ENCODE measurements around the gene HOXA9. TPM values are rescaled to one million over a fixed set of nuclear protein-coding genes. Genes with fewer than 3 reads are reported as not detected.

Gene HOXA9
- total and polyA plus RNA-seq, 10 donors: 0.46 to 3.0 (median 0.98) TPM

DNA sequence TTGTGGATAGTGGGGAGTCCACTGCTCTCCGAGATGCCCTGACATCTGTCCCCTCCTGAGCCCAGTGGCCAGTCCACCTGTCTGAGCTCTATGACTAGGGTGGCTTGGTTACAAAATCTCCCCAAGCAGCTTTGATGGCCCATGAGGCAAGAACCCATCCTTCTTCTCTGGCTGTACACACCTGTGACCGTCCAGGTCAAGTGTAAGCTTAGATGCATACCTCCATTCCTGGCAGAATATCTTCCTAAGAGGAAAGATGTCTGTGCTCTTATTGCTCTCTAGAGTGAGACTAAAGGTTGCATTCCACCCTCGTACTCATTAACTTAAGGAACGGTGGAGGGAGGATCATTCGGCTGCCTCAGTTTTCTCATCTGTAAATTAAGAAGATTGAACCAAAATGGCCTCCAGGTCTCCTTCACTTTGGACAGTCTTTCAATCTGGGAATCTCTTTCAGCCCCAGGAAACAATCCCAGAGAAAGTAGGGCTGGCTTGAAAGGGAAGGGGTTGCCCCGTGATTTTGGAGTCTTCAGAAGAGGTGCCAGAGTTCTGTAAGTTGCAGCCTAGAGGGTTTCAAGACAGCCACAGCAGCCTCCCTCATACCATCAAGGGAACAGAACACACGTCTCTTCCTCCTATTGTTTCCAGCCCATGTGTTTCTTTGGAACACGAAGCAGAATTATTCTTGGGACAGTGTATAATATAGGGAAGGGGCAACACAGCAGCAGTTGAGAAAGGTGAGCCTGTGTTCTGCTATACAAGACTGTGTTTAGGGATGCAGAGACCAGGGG, 40.2 kb downstream of the HOXA9 start:
- peaks cover 0 to 10% (median 0%) of the 10 kb centered on the region in 7 donors for H3K27me3 ChIP-seq (replicated peaks in 1 of 7)
- WGBS, 5 donors: 79 to 88% (median 86%) methylated on average over 8 of the region's 8 CpGs
- DNase-seq: no peak
- H3K9me3 ChIP-seq: no peaks in the 10 kb centered on the region
- TF ChIP-seq, protein P1, sequence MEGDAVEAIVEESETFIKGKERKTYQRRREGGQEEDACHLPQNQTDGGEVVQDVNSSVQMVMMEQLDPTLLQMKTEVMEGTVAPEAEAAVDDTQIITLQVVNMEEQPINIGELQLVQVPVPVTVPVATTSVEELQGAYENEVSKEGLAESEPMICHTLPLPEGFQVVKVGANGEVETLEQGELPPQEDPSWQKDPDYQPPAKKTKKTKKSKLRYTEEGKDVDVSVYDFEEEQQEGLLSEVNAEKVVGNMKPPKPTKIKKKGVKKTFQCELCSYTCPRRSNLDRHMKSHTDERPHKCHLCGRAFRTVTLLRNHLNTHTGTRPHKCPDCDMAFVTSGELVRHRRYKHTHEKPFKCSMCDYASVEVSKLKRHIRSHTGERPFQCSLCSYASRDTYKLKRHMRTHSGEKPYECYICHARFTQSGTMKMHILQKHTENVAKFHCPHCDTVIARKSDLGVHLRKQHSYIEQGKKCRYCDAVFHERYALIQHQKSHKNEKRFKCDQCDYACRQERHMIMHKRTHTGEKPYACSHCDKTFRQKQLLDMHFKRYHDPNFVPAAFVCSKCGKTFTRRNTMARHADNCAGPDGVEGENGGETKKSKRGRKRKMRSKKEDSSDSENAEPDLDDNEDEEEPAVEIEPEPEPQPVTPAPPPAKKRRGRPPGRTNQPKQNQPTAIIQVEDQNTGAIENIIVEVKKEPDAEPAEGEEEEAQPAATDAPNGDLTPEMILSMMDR (IDR thresholded peaks at IDR 0.05 in 8 of 11, conservative IDR thresholded peaks at IDR 0.05 in 3 of 11): no peak
- no peak overlapping the region for H3K4me3 ChIP-seq
- peaks cover 0 to 26% (median 0%) of the 10 kb centered on the region in 6 donors for H3K4me1 ChIP-seq
- H3K36me3 ChIP-seq: no peaks in the 10 kb centered on the region
- intact Hi-C loops (cut with DNase I; ENCODE audit: low total_unique reads): no loop called here
- no peak overlapping the region for H3K27ac ChIP-seq

DNA sequence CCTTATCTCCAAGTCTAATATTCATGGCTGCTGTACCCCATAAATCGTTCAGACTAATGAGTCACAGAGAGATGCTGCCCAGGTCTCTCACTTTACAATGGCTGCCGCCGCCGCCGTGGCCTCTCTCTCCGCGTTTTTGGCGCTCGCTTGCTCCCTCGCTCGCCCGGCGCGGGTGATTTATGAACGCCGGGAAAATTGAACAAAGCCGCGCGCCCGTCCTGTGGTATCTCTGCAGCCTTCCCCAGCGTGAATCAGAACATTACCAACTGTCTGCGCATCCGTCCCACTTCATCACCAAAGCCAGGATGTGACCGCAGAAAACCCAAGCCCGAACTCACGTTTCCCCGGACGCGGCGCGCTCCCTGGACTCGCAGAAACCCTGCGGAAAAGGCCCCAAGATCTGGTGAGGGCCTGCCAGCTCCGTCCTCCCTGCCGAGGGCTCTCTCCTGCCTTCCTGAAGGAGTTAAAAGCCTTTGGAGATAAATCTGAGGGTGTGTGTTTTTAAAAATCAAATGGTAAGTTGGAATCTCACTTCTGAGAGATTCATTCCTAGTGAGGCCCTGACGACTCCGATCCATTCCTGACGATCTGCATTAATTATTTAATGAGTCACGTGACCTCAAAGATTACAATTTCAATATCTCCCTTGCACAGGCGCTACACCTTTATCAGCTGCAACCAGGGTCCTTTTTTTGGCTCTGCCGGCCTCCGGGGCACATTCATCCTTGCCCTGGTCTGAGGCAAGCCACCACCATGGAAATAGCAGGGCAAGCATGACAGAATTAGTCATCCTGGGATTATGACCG, 41.0 kb downstream of the HOXA9 start:
- intact Hi-C loops (cut with DNase I; ENCODE audit: low total_unique reads): no loop called here
- H3K27ac ChIP-seq: no peak overlapping the region
- no peaks in the 10 kb centered on the region for H3K36me3 ChIP-seq
- WGBS, 5 donors: 90 to 96% (median 92%) methylated on average over 43 of the region's 43 CpGs
- no peak for DNase-seq
- H3K27me3 ChIP-seq (replicated peaks in 1 of 7): peaks cover 0 to 10% (median 0%) of the 10 kb centered on the region in 7 donors
- no peak overlapping the region for H3K4me3 ChIP-seq
- no peaks in the 10 kb centered on the region for H3K9me3 ChIP-seq
- H3K4me1 ChIP-seq: peaks cover 0 to 24% (median 6%) of the 10 kb centered on the region in 6 donors
- TF ChIP-seq, protein P1 (IDR thresholded peaks at IDR 0.05 in 8 of 11, conservative IDR thresholded peaks at IDR 0.05 in 3 of 11): no peak

DNA sequence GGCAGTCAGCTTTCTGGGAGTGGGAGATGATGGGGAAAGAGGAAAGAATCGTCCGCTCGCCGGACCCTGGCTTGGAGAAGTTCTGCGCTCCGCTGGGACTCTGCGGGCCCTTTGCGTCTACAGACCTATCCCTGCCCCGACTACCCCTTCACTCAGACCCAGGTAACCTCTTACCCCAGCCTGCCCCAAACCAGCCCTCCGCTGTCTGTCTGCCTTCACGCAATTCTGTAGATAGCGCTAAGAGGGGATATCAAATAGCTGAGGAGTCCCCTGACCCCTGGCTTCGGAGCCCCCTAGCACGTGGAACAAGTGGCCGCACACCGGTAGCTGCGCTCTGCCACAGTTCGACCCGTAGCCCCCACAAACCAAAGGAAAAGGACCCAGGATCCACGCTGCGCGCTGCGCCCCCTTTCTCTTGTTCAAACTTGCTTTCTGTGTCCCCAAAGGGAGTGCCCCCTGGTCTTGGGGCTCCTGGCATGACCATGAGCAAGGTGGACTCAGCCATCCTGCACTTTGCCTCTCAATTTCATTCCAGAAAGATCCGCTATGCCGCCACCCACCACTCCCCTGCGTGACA, 41.8 kb downstream of the HOXA9 start:
- Histone ChIP-seq H3K4me1 (peaks cover 0 to 17% (median 7%) of the 10 kb centered on the region in 6 donors), H3K27me3 (replicated peaks in 1 of 7) (peaks cover 0 to 10% (median 0%) of the 10 kb centered on the region in 7 donors), H3K36me3 (no peaks in the 10 kb centered on the region), H3K4me3 (no peak overlapping the region), H3K27ac (peak overlapping the region in 3 of 8 donors; percentile 45 to 77 (median 57)), H3K9me3 (no peaks in the 10 kb centered on the region)
- TF ChIP-seq, protein P1 (IDR thresholded peaks at IDR 0.05 in 8 of 11, conservative IDR thresholded peaks at IDR 0.05 in 3 of 11): no peak
- TF ChIP-seq POLR2AphosphoS5 (IDR thresholded peaks at IDR 0.05) (no peak), POLR2A (IDR thresholded peaks at IDR 0.05) (no peak)
- 89 to 97% (median 92%) methylated on average over 26 of the region's 26 CpGs for WGBS, 5 donors
- intact Hi-C loops (cut with DNase I; ENCODE audit: low total_unique reads): no loop called here
- no peak for DNase-seq
